Measurements from ENCODE around the gene TSC2.
"Not testable (repeated sequence)": the region's sequence is repeated elsewhere in the genome, so short reads cannot be mapped to it uniquely, and the experiment has no call there.

GRCh38 chr16:2114225-2114624 lies 66.4 kb downstream of the TSC2 start:
- not testable (repeated sequence) for TF ChIP-seq MYNN (IDR thresholded peaks at IDR 0.05); MYNN (CRISPR knock-in tag; IDR thresholded peaks at IDR 0.05); PHB (CRISPR knock-in tag; IDR thresholded peaks at IDR 0.05)

Measured in K562 (cell line).